IPS DF 6.9 (cell line): ENCODE measurements around the gene TRMT5.
A peak's percentile ranks its signal among the peaks of the same experiment; 100 is the strongest.

Source experiments
- DNase-seq: peaks from one replicate; pipeline ENCODE4 v3.0.0-alpha.2; 2013; ENCODE audit warnings: low read depth, low spot score
- H3K27ac ChIP-seq: one replicate; pipeline ENCODE4 v1.5.1; 2013; ENCODE audit warnings: low read length, control low read depth
- H3K27me3 ChIP-seq: 2 replicates; pipeline ENCODE4 v1.6.1; 2013; ENCODE audit warnings: mild to moderate bottlenecking, low read length; ENCODE audit not compliant: control insufficient read depth, insufficient read depth
- H3K36me3 ChIP-seq: 2 replicates; pipeline ENCODE4 v1.6.1; 2013; ENCODE audit warnings: low read length; ENCODE audit not compliant: control insufficient read depth, insufficient read depth
- H3K4me1 ChIP-seq: 2 replicates; pipeline ENCODE4 v1.6.1; 2013; ENCODE audit warnings: low read length; ENCODE audit not compliant: control insufficient read depth, insufficient read depth
- H3K4me3 ChIP-seq: 2 replicates; pipeline ENCODE4 v1.5.1; 2013; ENCODE audit warnings: mild to moderate bottlenecking, low read length
- H3K9me3 ChIP-seq: 2 replicates; pipeline ENCODE4 v1.6.1; 2013; ENCODE audit warnings: low read length, inconsistent platforms; ENCODE audit not compliant: control insufficient read depth, insufficient read depth
- WGBS: extraction: QIAGEN DNeasy Blood & Tissue Kit; methylation state at CpG from one replicate; pipeline ENCODE4 v1.1.7; 2013; ENCODE audit warnings: mixed read lengths, missing lambda C conversion rate; ENCODE audit not compliant: insufficient read length, insufficient coverage; 5-methylcytosine and 5-hydroxymethylcytosine counted together

Gene TRMT5, protein sequence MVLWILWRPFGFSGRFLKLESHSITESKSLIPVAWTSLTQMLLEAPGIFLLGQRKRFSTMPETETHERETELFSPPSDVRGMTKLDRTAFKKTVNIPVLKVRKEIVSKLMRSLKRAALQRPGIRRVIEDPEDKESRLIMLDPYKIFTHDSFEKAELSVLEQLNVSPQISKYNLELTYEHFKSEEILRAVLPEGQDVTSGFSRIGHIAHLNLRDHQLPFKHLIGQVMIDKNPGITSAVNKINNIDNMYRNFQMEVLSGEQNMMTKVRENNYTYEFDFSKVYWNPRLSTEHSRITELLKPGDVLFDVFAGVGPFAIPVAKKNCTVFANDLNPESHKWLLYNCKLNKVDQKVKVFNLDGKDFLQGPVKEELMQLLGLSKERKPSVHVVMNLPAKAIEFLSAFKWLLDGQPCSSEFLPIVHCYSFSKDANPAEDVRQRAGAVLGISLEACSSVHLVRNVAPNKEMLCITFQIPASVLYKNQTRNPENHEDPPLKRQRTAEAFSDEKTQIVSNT

DNA sequence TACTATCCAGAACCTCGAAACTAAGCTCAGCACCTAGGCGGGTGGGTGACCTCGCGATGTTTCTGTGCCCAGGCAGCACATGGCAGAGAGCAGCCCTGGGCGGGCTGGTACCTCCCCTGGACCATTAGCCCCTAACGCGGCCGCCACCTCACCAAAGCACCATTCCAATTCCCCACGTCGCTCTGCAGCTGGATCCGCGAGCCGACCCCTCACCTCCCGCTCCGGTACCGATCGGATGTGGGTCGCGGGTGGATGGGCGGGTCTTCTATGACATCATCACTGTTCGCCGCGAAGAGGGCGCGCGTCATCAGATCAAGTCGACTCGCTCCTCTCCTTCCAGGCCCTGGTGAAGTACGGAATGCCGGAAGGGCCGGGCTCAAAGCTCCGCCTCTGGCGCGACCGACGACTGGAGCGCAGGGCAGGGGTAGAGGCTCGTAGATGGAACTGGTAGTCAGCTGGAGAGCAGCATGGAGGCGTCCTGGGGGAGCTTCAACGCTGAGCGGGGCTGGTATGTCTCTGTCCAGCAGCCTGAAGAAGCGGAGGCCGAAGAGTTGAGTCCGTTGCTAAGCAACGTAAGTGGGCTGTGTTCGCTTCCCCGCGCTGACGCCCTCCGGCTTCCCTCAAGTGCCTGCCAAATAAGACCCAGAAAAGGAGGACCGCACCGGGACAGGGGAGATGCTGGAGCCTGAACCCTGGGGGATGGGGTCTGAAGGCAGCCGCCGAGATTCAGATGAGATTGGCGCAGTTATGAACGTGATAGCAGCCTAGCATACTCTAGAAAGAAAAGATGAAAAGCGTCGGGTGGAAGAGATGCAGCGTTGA, at the start of gene TRMT5, which contains the start of gene SLC38A6:
Gene TRMT5 (minus strand): TSS at position 269 of the 822 bp plus-strand sequence. CDS start 106 bp downstream, at position 163.
Gene SLC38A6 (plus strand): TSS at position 435 of the 822 bp plus-strand sequence. CDS start 33 bp downstream, at position 468.
- Histone ChIP-seq H3K27me3 (no peaks in the 10 kb centered on the region), H3K9me3 (no peaks in the 10 kb centered on the region), H3K27ac (no peak within 1 kb of the TSS), H3K4me3 (peak within 1 kb of the TSS; percentile 66), H3K36me3 (no peaks in the 10 kb centered on the region), H3K4me1 (no peaks in the 10 kb centered on the region)
- no CpG with 5 or more reads among the region's 59 CpGs for WGBS
- peak; percentile 73 for DNase-seq

- no peak for DNase-seq
- Histone ChIP-seq H3K27me3 (no peaks in the 10 kb centered on the region), H3K4me3 (no peak overlapping the region), H3K9me3 (no peaks in the 10 kb centered on the region), H3K36me3 (no peaks in the 10 kb centered on the region), H3K27ac (no peak overlapping the region), H3K4me1 (no peaks in the 10 kb centered on the region)
- no CpG with 5 or more reads among the region's 2 CpGs for WGBS
These were observed 45.6 kb upstream of the TRMT5 start for GRCh38 chr14:61026526-61026925.

DNA sequence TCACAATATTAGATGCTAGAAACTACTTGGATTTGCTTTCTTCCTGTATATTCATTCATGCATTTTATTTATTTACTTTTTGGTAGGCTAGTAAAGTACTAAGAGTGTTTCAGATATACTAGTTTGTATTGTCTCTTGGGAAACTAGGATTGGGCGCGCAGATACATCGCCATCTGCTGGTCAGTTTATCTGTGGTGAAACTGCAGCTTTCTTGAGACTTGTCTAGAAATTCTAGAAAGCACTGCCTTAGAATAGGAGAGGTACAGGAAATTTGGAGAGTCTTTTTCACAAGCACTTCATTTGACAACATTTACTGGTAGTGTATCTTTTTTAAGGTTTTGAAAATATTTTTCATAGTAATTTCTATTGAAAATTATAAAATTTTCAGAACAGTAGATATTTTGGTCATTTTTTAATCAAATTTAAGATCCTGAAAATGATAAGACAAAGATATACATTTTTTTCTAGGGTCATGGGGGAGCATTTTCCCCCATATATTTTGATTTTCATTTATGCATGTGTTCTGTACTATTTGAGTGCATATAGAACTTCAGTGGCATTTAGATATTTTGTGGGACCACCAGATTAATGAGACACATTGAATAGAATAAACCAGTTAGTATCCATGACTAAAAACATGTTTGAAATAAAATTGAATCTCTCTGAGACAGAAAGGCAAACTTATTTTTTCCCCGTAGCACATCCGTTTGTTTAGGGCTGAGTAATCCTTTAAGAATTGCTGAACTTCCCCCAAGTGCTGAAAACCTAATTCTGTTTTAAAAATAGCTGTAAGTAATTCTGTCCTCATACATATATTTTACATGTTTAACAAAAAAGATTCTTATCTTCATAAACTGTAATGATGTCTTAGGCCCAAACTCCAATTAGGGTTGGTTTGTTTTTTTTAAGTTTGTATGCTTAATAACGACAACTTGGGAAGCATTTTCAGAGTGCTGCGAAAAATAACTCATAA, 44.7 kb upstream of the TRMT5 start:
- Histone ChIP-seq H3K36me3 (no peaks in the 10 kb centered on the region), H3K27me3 (no peaks in the 10 kb centered on the region), H3K9me3 (no peaks in the 10 kb centered on the region), H3K4me3 (no peak overlapping the region), H3K27ac (no peak overlapping the region), H3K4me1 (no peaks in the 10 kb centered on the region)
- WGBS, result no CpG with 5 or more reads among the region's 7 CpGs
- DNase-seq, result peak; percentile 25

DNA sequence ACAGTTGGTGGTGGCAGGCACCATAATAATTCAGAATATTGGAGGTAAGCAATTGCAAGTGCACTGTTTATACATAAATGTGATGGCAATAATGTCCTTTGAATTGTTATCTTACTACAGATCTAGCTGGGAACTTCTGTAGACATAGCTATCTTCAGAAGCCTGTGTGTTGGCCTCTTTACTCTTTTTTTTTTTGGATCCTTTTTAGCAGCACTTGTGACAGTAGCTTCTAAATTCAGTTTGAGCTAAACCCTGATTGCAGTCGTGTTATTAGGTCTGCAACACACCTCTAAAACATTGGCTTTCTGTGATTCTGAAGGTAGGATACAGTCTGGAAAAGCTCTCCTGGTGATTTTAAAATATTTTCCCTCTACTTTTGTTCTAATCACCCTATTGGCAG, 38.7 kb upstream of the TRMT5 start:
- Histone ChIP-seq H3K36me3 (no peaks in the 10 kb centered on the region), H3K4me3 (no peak overlapping the region), H3K27ac (no peak overlapping the region), H3K9me3 (0 out of 2 replicates have a peak, but pooled peaks cover 1% of the 10 kb centered on the region), H3K27me3 (no peaks in the 10 kb centered on the region), H3K4me1 (no peaks in the 10 kb centered on the region)
- no CpG with 5 or more reads among the region's 1 CpG for WGBS
- no peak for DNase-seq

GRCh38 chr14:61003571-61003970, 22.7 kb upstream of the TRMT5 start:
- no CpG with 5 or more reads among the region's 1 CpG for WGBS
- no peak overlapping the region for H3K27ac ChIP-seq
- DNase-seq, result no peak

GRCh38 chr14:60999536-60999935, 18.7 kb upstream of the TRMT5 start:
- no peaks in the 10 kb centered on the region for H3K4me1 ChIP-seq
- no peak overlapping the region for H3K4me3 ChIP-seq
- DNase-seq, result no peak
- H3K36me3 ChIP-seq, result no peaks in the 10 kb centered on the region
- H3K27me3 ChIP-seq, result no peaks in the 10 kb centered on the region
- no peak overlapping the region for H3K27ac ChIP-seq
- WGBS, result no CpG with 5 or more reads among the region's 2 CpGs
- H3K9me3 ChIP-seq, result no peaks in the 10 kb centered on the region

More at GRCh38 chr14:61003571-61003970, 22.7 kb upstream of the TRMT5 start:
- Histone ChIP-seq H3K4me1 (no peaks in the 10 kb centered on the region), H3K27me3 (no peaks in the 10 kb centered on the region), H3K9me3 (no peaks in the 10 kb centered on the region), H3K4me3 (no peak overlapping the region), H3K36me3 (no peaks in the 10 kb centered on the region)

- Histone ChIP-seq H3K36me3 (no peaks in the 10 kb centered on the region), H3K27ac (no peak overlapping the region), H3K4me3 (no peak overlapping the region), H3K4me1 (no peaks in the 10 kb centered on the region), H3K27me3 (no peaks in the 10 kb centered on the region), H3K9me3 (no peaks in the 10 kb centered on the region)
- DNase-seq, result no peak
- WGBS, result no CpG with 5 or more reads among the region's 9 CpGs
These were observed 17.7 kb upstream of the TRMT5 start for GRCh38 chr14:60998617-60999016.

- H3K36me3 ChIP-seq, result no peaks in the 10 kb centered on the region
These were observed 8.7 kb upstream of the TRMT5 start for GRCh38 chr14:60989599-60989998.

DNA sequence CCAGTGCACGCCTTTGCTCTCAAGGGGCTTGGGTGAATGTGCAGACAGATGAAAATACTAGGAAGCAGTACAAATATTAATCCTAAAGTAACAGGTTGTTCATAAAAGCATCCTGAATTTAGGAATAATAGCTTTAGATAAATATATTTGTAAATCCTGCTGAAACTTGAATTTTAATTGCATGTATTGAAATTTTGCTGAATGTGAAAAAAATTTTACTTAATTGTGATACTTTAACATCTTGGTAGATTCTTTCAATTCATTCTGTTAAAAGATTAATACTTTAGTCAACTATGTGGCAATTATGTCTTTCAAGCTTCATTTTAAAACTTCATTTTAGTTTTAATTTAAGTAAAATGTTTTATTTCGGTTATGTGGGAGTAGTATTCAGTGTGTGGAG, 5.6 kb upstream of the TRMT5 start:
- H3K27ac ChIP-seq, result no peak overlapping the region
- WGBS, result 100% methylated on average over 1 of the region's 2 CpGs
- H3K4me1 ChIP-seq, result no peaks in the 10 kb centered on the region
- no peak for DNase-seq
- H3K36me3 ChIP-seq, result no peaks in the 10 kb centered on the region
- no peaks in the 10 kb centered on the region for H3K9me3 ChIP-seq
- H3K4me3 ChIP-seq, result no peak overlapping the region
- H3K27me3 ChIP-seq, result no peaks in the 10 kb centered on the region

More at GRCh38 chr14:60989599-60989998, 8.7 kb upstream of the TRMT5 start:
- no CpG with 5 or more reads among the region's 2 CpGs for WGBS
- no peak for DNase-seq
- H3K27me3 ChIP-seq, result no peaks in the 10 kb centered on the region
- no peaks in the 10 kb centered on the region for H3K4me1 ChIP-seq
- H3K27ac ChIP-seq, result no peak overlapping the region
- no peak overlapping the region for H3K4me3 ChIP-seq
- H3K9me3 ChIP-seq, result no peaks in the 10 kb centered on the region
